ENCODE measurements around the gene ZNF12. TPM values are rescaled to one million over a fixed set of nuclear protein-coding genes. Genes with fewer than 3 reads are reported as not detected.

Gene ZNF12
- total and polyA plus RNA-seq, 9 donors, result 14.1 to 33.7 (median 27.0) TPM

- WGBS, 3 donors, result 80 to 84% (median 84%) methylated on average over 22 of the region's 22 CpGs
- H3K27ac ChIP-seq, result no peak overlapping the region
- peaks cover 3% of the 10 kb centered on the region for H3K4me1 ChIP-seq (ENCODE audit: insufficient read depth)
- H3K9me3 ChIP-seq, result no peaks in the 10 kb centered on the region
- intact Hi-C loops (cut with DNase I), result no loop called here
- H3K4me3 ChIP-seq, result no peak overlapping the region
- DNase-seq, result no peak
- TF ChIP-seq POLR2A (IDR thresholded peaks at IDR 0.05) (no peak), CTCF (IDR thresholded peaks at IDR 0.05) (no peak), EP300 (IDR thresholded peaks at IDR 0.05) (no peak)
- H3K36me3 ChIP-seq, result no peaks in the 10 kb centered on the region
- H3K27me3 ChIP-seq, result no peaks in the 10 kb centered on the region
Observed at GRCh38 chr7:6642861-6643640, 63.7 kb downstream of the ZNF12 start.

GRCh38 chr7:6642239-6642839 lies 64.4 kb downstream of the ZNF12 start:
- Histone ChIP-seq H3K36me3 (no peaks in the 10 kb centered on the region), H3K4me1 (ENCODE audit: insufficient read depth) (peaks cover 5% of the 10 kb centered on the region), H3K9me3 (no peaks in the 10 kb centered on the region), H3K27ac (no peak overlapping the region), H3K27me3 (no peaks in the 10 kb centered on the region), H3K4me3 (no peak overlapping the region)
- TF ChIP-seq EP300 (IDR thresholded peaks at IDR 0.05), result no peak
- no peak for TF ChIP-seq POLR2A (IDR thresholded peaks at IDR 0.05)
- TF ChIP-seq CTCF (IDR thresholded peaks at IDR 0.05), result no peak
- 81 to 87% (median 83%) methylated on average over 24 of the region's 24 CpGs for whole genome bisulfite sequencing, 3 donors
- intact Hi-C loops (cut with DNase I), result no loop called here
- DNase-seq, result no peak

- no peaks in the 10 kb centered on the region for H3K36me3 ChIP-seq
- 84 to 92% (median 87%) methylated on average over 15 of the region's 15 CpGs for WGBS, 3 donors
Observed at GRCh38 chr7:6641305-6642035, 65.3 kb downstream of the ZNF12 start.

More at GRCh38 chr7:6641305-6642035, 65.3 kb downstream of the ZNF12 start:
- no peak for DNase-seq
- intact Hi-C loops (cut with DNase I), result no loop called here
- H3K4me1 ChIP-seq (ENCODE audit: insufficient read depth), result peaks cover 7% of the 10 kb centered on the region
- no peak overlapping the region for H3K27ac ChIP-seq
- no peaks in the 10 kb centered on the region for H3K9me3 ChIP-seq
- no peak overlapping the region for H3K4me3 ChIP-seq
- TF ChIP-seq EP300 (IDR thresholded peaks at IDR 0.05) (no peak), CTCF (IDR thresholded peaks at IDR 0.05) (no peak), POLR2A (IDR thresholded peaks at IDR 0.05) (no peak)
- no peaks in the 10 kb centered on the region for H3K27me3 ChIP-seq
